Spleen (tissue), 7 donors: ENCODE measurements around the gene TBX10.

Experiments used
- POLR2A ChIP-seq, 3 donors: fragments of 450-650 bp; IDR thresholded peaks; one replicate each; pipeline ENCODE4 v1.5.1; 2017; ENCODE audit warnings: antibody characterized with exemption in 3 of 3, mild to moderate bottlenecking in 1 of 3
- POLR2AphosphoS5 ChIP-seq, 3 donors: sonication (generic); formaldehyde crosslinking; IDR thresholded peaks; one replicate each; pipeline ENCODE4 v1.5.1; 2017; ENCODE audit warnings: antibody characterized with exemption in 3 of 3
- TF ChIP-seq, protein P1 (sequence below), 11 experiments: fragments of 200-600 bp in 7 of 11; fragments of 450-650 bp in 4 of 11; sonication (generic) in 4 of 11; IDR thresholded peaks in 8 of 11; conservative IDR thresholded peaks in 3 of 11; 1 replicate in 7 of 11; 2 replicates in 4 of 11; pipeline versions ENCODE4 v1.4.0 to v1.8.0; 2016 to 2021; ENCODE audit warnings: antibody characterized with exemption in 11 of 11, inconsistent platforms in 4 of 11, mild to moderate bottlenecking in 1 of 11
- donor health status: DM: no; HTN: no; CAD: no; lungs with moderate emphysema.
- donor health status: DM: no; HTN: no; CAD: no.
- donor health status: DM: no; HTN: no; CAD: no.

DNA sequence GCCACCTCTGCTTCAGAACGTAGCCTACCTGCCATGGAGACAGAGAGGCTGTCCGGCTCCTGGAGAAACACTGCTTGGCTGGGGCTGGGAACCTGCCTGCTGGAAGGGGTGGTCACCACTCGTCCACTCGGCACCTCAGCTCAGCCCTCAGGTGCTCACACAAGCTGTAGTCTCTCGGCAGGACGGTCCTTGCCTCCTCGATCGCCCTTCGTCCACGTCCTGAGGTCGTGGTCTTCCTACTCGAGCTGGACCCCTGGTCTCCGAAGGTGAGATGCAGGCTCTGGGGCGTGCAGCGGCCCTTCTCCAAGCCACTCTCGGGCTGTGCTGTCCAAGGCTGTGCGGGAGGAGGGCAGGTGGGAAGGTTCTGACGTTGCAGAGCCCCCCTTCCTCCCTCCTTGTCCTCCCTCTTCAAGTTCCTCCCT is at the start of gene TBX10:
- TF ChIP-seq, protein P1, sequence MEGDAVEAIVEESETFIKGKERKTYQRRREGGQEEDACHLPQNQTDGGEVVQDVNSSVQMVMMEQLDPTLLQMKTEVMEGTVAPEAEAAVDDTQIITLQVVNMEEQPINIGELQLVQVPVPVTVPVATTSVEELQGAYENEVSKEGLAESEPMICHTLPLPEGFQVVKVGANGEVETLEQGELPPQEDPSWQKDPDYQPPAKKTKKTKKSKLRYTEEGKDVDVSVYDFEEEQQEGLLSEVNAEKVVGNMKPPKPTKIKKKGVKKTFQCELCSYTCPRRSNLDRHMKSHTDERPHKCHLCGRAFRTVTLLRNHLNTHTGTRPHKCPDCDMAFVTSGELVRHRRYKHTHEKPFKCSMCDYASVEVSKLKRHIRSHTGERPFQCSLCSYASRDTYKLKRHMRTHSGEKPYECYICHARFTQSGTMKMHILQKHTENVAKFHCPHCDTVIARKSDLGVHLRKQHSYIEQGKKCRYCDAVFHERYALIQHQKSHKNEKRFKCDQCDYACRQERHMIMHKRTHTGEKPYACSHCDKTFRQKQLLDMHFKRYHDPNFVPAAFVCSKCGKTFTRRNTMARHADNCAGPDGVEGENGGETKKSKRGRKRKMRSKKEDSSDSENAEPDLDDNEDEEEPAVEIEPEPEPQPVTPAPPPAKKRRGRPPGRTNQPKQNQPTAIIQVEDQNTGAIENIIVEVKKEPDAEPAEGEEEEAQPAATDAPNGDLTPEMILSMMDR (IDR thresholded peaks at IDR 0.05 in 8 of 11, conservative IDR thresholded peaks at IDR 0.05 in 3 of 11), result no peak
- no peak for TF ChIP-seq POLR2A (IDR thresholded peaks at IDR 0.05)
- no peak for TF ChIP-seq POLR2AphosphoS5 (IDR thresholded peaks at IDR 0.05)
